Sciatic nerve (tissue), 2 donors: Measurements from ENCODE around the gene COPG2. TPM values are rescaled to one million over a fixed set of nuclear protein-coding genes. Genes with fewer than 3 reads are reported as not detected.

Experiments used
- ATAC-seq: fragments of 200-7000 bp; cut with Tn5 transposase; one replicate; pipeline ENCODE4 v1.9.1; 2020; ENCODE audit warnings: mild to moderate bottlenecking, moderate library complexity
- DNase-seq: peaks from one replicate; pipeline ENCODE4 v3.0.0-alpha.2; 2020; ENCODE audit warnings: low spot score
- intact Hi-C: fragments of 100-400 bp; cut with DNase I; formaldehyde crosslinking; loops from one replicate; pipeline ENCODE4 v1.14.2; 2022
- total RNA-seq: library from RNA; stranded (reverse); fragmentation: NEBNext Ultra II Directional; extraction: Animal tissue kit (Norgen Biotek cat#: 25700); gene quantifications from one replicate; pipeline ENCODE4 v1.2.1, GENCODE V29; 2021
- donor health status: DM: no; HTN: no; CAD: no.
- donor health status: DM: no; HTN: no; CAD: no.

COPG2 gene
- total RNA-seq, 1 donor from 2014 or later, result 21.8 TPM

GRCh38 chr7:130486114-130486953 is 182.2 kb downstream of the COPG2 start:
- DNase-seq (peak; percentile 73), ATAC-seq (peak; percentile 63)
- intact Hi-C loops, result loop anchor here (10.0 kb wide), 1 partner anchor 212 kb away; no protein-coding TSS in a partner anchor

GRCh38 chr7:130485734-130486113 is 182.8 kb downstream of the COPG2 start:
- DNase-seq (no peak), ATAC-seq (no peak)
- intact Hi-C loops, result loop anchor here (10.0 kb wide), 1 partner anchor 211 kb away; no protein-coding TSS in a partner anchor

GRCh38 chr7:130483031-130483430 is 185.5 kb downstream of the COPG2 start:
- intact Hi-C loops, result loop anchor here (10.0 kb wide), 1 partner anchor 208 kb away; no protein-coding TSS in a partner anchor
- ATAC-seq (no peak), DNase-seq (no peak)

DNA sequence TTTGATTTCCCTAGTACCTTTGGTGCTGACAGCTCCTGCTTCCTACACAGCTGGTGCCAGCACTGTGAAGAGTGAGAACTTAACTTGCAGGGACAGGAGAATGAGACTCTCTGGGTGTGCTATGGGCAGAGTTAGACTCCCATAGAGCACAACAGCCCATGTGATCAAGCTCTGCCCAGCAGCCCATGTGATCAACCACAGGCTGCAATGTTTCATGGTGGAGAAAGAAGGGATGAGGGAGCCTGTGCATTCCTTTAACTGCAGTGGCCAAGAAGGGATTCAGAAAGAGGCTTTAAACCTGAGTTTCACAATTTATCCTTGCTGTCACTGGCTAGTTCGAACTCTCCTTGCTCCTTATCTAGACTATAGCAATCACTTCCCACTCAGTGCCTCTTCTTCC is 186.7 kb downstream of the COPG2 start:
- DNase-seq (no peak), ATAC-seq (peak; percentile 81)
- intact Hi-C loops, result loop anchor here (10.0 kb wide), 1 partner anchor 207 kb away; no protein-coding TSS in a partner anchor

DNA sequence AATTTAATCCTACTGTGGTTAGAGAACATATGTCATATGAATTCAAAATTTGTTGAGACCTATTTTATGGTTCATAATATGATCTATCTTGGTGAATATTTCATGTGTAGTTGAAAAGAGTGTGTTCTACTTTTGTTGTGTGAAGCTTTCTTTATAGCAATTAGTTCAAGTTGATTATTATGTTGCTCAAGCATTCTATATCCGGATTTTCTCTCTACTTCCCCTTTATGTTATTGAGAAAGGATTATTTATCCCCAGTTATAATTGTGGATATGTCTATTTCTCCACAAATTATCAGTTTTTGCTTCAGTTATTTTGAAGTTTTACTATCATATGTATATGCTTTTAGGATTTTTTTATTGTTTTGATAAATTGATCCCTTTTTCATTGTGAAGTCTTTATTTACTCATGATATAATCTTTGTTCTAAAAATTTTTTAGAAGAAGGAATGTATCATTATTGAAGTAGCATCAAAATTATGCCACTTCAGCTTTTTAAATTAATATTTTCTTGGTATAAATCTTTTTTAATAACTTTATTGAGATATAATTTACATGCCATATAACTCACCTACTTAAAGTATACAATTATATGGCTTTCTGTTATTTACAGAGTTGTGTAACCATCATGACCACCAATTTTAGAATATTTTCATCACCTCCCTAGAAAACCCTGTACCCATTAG is 188.7 kb downstream of the COPG2 start:
- ATAC-seq, result no peak
- intact Hi-C loops, result loop anchor here (10.0 kb wide), 1 partner anchor 205 kb away; no protein-coding TSS in a partner anchor

GRCh38 chr7:130478991-130479390 is 189.6 kb downstream of the COPG2 start:
- ATAC-seq (no peak), DNase-seq (no peak)
- intact Hi-C loops, result no loop called here

More for the DNA sequence above, 188.7 kb downstream of the COPG2 start:
- DNase-seq, result no peak

DNA sequence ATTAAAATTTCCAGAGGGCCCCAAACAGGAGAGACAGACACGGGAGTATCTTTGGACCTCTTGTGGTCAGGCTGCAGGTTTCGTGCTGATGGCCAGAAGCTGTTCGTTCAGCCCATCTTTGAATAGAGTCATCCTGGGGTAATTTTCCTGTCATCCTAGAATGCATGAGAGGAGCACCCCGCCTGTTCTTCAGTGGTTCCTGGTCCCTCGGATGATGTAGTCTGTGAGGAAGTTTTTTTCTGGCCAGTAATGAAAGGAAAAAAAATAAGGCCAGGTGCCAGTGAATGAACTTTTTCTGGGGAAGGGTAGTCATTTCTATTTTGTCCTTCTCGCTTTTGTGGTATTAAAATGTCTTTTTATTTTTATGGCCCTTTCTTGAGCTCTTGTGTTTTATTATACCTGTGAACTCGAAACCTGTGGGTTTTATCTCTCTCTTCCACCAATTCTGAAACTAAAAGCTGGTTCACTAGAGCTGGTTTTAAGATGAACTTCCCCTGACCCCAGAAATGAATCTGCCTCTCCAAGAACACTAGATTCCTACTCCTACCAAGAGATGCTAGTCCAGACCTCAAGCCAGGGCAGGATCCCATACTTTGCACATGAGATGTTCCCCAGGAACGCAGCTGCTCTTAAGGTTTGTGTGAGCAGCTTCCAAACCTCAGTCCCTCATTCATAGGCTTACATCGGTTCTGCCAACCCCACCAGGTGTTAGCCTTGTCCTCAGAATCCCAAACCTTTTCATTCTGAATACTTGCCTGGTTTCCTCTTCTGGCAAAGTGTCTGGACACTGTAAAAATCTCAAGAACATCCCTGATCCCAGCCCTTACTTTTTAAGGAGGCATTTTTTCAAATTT is 192.0 kb downstream of the COPG2 start:
- intact Hi-C loops, result no loop called here
- DNase-seq, result no peak
- ATAC-seq, result no peak

DNA sequence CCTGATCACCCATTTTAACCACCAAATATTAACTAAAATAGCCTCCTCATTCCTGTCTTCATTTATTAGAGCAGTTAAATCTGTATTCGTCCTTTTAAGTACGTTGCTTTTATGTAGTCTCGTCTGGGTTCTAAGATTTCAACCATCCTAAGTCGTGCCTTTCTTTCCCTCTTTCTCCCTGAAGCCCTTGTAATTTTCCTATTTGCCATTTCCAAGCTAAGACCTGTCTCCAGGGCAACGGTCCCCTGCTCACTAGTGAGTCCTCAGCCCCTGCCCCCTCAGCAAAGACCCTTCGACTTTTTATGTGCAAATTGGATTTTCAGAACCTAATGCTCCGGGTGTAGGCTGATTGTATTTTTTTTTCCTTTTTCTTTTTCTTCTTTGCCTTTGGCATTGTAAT is 192.8 kb downstream of the COPG2 start:
- intact Hi-C loops, result no loop called here
- DNase-seq (no peak), ATAC-seq (no peak)

DNA sequence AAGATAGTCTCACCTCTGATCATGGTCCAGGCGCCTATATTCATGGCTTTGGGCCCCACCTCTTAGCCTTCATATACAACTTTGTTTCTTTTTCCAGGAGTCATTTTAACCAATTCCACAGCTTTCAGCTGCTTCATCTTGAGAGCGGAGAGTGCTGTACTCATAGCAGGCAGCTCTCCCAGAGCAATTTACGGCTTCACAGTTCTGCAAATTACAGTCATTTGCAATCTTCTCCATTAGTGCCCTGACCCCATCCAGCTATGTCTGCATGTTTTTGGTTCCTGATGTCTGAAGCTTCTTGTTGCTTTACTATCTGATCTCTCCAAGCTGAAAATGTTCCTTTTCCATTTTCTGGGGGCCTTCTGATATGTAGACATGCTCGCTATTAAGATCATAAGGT is 194.7 kb downstream of the COPG2 start:
- ATAC-seq (no peak), DNase-seq (no peak)
- intact Hi-C loops, result no loop called here

DNA sequence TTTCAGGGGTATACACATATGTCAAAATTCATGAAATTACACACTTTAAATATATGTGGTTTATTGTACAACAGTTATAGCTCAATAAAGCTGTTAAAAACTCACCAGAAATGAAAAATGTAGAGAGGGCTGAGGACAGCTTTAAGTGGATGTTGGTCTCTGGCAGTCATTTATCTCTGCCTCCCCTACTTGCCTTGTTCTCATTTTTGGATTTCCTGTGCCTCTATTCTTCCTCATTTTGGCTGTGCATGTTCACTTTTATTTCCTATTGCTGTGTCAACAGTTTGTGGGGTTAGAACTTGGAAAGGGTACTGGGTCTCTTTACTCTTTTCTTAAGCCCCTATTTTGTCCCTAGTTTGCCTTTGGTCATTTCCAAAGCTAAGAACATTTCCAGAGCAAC is 195.3 kb downstream of the COPG2 start:
- ATAC-seq (peak; percentile 36), DNase-seq (no peak)
- intact Hi-C loops, result no loop called here

DNA sequence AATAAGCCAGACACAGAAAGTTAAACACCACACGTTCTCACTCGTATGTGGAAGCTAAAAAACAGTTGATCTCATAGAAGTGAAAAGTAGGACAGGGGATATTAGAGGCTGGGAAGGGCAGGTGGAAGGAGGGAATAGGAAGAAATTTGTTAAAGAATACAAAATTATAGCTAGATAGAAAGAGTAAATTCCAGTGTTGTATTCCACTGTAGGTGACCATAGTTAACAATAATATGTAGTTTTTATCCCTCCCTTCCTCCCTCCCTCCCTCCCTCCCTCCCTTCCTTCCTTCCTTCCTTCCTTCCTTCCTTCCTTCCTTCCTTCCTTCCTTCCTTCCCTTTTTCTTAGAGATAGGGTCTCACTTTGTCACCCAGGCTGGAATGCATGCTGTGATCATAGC is 196.6 kb downstream of the COPG2 start:
- ATAC-seq (no peak), DNase-seq (no peak)
- intact Hi-C loops, result no loop called here

GRCh38 chr7:130468612-130469011 is 199.9 kb downstream of the COPG2 start:
- intact Hi-C loops, result no loop called here
- ATAC-seq, result no peak
- DNase-seq, result no peak

DNA sequence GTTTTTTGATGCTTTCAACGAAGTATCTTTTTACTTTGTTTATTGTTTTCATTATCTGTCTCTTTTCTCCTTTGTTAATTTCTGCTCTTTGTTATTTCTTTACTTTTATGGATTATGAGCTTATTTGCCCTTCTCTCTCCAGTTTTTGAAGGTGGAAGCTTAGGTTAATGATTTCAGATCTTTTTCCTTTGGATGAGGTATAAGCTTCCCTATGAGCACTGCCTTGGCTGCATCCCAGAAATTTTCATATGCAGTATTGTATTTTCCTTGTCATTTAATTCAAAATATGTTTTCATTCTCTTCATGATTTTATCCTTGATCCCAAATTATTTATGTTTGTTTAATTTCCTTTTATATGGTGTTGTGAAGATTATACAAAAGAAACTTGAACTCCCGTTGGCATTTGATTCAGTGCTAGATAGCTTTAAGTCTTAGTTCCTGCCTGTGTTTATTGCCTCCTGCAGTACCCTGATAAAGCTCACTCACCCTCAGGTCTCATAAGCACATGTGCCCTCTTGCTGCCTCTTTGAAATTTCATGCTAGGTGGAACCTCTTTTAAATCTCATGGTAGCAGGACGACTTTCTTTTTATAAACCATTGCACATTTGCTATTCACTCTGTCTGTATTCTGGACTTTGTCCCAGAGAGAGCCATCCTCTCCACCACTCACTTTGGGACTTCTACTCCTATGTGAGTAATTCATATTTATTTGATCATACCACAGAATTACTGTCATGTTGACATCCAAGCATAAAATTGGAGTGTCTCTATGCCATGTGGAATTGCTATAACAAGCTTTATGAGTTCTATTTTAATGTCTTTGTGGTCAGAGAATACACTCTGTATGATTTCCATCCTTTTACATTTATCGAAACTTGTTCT is 204.8 kb downstream of the COPG2 start:
- intact Hi-C loops, result no loop called here
- DNase-seq (no peak), ATAC-seq (no peak)

DNA sequence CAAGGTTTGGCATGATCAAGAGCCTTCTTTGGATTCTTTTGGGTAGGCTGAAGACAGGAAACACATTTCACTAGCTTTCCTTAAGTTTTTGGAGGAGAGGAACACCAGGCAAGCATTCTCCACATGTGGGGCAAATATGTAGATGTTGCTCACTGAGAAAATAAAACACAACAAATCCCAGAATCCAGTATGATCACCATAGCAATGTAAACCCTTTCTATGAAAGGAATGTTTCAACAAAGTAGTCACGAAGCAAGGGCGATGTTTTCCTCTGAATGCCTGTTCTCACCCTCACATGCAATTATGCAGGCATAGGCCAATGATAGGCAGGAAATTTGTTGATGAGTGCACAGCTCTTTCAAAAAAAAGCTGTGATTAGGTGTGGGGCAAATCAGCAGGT is 207.3 kb downstream of the COPG2 start:
- DNase-seq (no peak), ATAC-seq (no peak)
- intact Hi-C loops, result no loop called here

- DNase-seq, result no peak
- intact Hi-C loops, result no loop called here
- no peak for ATAC-seq
Measured at GRCh38 chr7:130458257-130458656, 210.3 kb downstream of the COPG2 start.
